GM23248 (cell line): ENCODE measurements around the gene ERCC3.

Source experiments
- EZH2 ChIP-seq: fragments of 200-600 bp; sonication (generic); IDR thresholded peaks from 2 replicates; pipeline ENCODE4 v1.6.1; 2018; ENCODE audit warnings: antibody characterized with exemption, mild to moderate bottlenecking; ENCODE audit not compliant: insufficient read depth, poor library complexity, severe bottlenecking
- EZH2phosphoT487 ChIP-seq: fragments of 200-600 bp; sonication (generic); IDR thresholded peaks from 2 replicates; pipeline ENCODE4 v1.6.1; 2018; ENCODE audit warnings: antibody characterized with exemption, moderate library complexity, mild to moderate bottlenecking, low read depth; ENCODE audit not compliant: insufficient read depth

DNA sequence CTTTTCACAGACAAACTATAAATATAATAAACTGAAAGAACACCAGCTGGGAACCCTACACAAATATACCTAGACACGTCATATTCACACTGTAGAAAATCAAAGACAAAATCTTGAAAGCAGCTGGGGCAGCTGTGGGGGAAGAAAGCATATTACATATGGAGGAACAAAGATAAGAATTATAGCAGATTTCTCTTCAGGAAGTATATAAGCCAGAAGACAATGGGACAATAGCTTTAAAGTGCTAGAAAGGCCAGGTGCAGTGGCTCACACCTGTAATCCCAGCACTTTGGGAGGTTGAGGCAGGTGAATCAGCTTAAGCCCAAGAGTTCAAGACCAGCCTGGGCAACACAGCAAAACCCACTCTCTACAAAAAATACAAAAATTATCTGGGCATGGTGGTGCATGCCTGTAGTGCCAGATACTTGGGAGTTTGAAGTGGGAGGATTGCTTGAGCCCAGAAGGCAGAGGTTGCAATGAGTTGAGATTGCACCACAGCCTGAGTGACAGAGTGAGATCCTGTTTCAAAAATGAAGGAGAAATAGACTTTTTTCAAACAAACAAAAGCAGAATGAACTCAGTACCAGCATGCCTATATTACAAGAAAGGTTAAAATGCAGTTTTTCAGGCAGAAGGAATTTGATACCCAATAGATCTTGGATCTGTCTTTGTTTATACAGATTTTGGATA, 26.8 kb upstream of the ERCC3 start:
- TF ChIP-seq EZH2 (no peak), EZH2phosphoT487 (no peak)
